Breast epithelium (tissue), 3 donors: ENCODE measurements around the gene CD8A.

ENCODE experiments used
- CTCF ChIP-seq, 3 donors: fragments of 450-650 bp; IDR thresholded peaks; one replicate each; pipeline ENCODE4 v1.5.1; 2016 to 2017; ENCODE audit warnings: antibody characterized with exemption in 3 of 3, mild to moderate bottlenecking in 3 of 3, moderate library complexity in 3 of 3
- POLR2A ChIP-seq: fragments of 450-650 bp; IDR thresholded peaks from one replicate; pipeline ENCODE4 v1.6.1; 2016; ENCODE audit warnings: antibody characterized with exemption, mild to moderate bottlenecking, moderate library complexity
- POLR2AphosphoS5 ChIP-seq, 3 donors: sonication (generic); formaldehyde crosslinking; IDR thresholded peaks; one replicate each; pipeline ENCODE4 v1.6.1; 2017; ENCODE audit warnings: antibody characterized with exemption in 3 of 3

DNA sequence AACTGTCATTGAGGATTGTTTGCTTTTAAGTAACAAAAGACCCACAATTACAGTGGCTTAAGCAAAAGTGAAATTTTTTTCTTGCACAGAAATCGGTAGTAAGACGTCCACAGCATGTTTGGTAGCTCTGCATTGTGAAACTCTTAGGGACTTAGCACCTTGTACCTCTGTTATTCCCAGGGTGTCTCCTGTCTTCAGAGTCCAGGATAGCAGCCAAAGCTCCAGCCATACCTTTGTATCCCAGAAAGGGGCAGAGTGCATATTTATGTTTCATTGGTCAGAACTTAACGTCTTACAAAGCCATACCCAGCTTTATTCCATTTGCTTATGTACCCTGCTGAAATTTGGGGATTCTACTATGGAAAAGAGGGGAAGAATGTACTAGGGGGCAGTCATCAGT is 37.8 kb downstream of the CD8A start:
- no peak for TF ChIP-seq POLR2AphosphoS5 (IDR thresholded peaks at IDR 0.05)
- TF ChIP-seq CTCF (IDR thresholded peaks at IDR 0.05), result no peak
- no peak for TF ChIP-seq POLR2A
